H9 (cell line): ENCODE results near the gene ATF4. TPM values are rescaled to one million over a fixed set of nuclear protein-coding genes. Genes with fewer than 3 reads are reported as not detected.

Experiments
- DNase-seq: peaks from one replicate; pipeline ENCODE4 v3.0.0-alpha.2; 2017
- H2AFZ ChIP-seq: one replicate; pipeline ENCODE4 v1.6.1; 2013; ENCODE audit warnings: mild to moderate bottlenecking, low read length, control low read depth, moderate library complexity
- H2AK5ac ChIP-seq: 2 replicates; pipeline ENCODE4 v1.6.1; 2013; ENCODE audit warnings: low read length, control low read depth, mixed read lengths; ENCODE audit not compliant: insufficient read length
- H2BK120ac ChIP-seq: one replicate; pipeline ENCODE4 v1.6.1; 2013; ENCODE audit warnings: low read depth, mild to moderate bottlenecking, low read length, control low read depth, inconsistent platforms; ENCODE audit not compliant: poor library complexity, severe bottlenecking
- H2BK12ac ChIP-seq: 2 replicates; pipeline ENCODE4 v1.6.1; 2013; ENCODE audit warnings: low read length, control low read depth, mixed read lengths, low read depth; ENCODE audit not compliant: insufficient read length
- H2BK15ac ChIP-seq: 2 replicates; pipeline ENCODE4 v1.6.1; 2013; ENCODE audit warnings: low read depth, low read length, control low read depth
- H2BK20ac ChIP-seq: one replicate; pipeline ENCODE4 v1.6.1; 2013; ENCODE audit warnings: low read depth, mild to moderate bottlenecking, low read length, control low read depth, inconsistent platforms; ENCODE audit not compliant: poor library complexity, severe bottlenecking
- H2BK5ac ChIP-seq: 2 replicates; pipeline ENCODE4 v1.6.1; 2013; ENCODE audit warnings: low read length, control low read depth, mixed read lengths; ENCODE audit not compliant: insufficient read length
- H3K14ac ChIP-seq: 2 replicates; pipeline ENCODE4 v1.6.1; 2013; ENCODE audit warnings: low read length, control low read depth; ENCODE audit not compliant: insufficient read depth
- H3K18ac ChIP-seq: 2 replicates; pipeline ENCODE4 v1.6.1; 2013; ENCODE audit warnings: low read depth, mild to moderate bottlenecking, mixed read lengths, low read length, control low read depth; ENCODE audit not compliant: insufficient read length
- H3K23ac ChIP-seq: 2 replicates; pipeline ENCODE4 v1.6.1; 2013; ENCODE audit warnings: low read length, control low read depth, mixed read lengths, low read depth; ENCODE audit not compliant: insufficient read length
- H3K23me2 ChIP-seq: 2 replicates; pipeline ENCODE4 v1.6.1; 2013; ENCODE audit warnings: low read depth, mild to moderate bottlenecking, mixed read lengths, low read length, control low read depth; ENCODE audit not compliant: insufficient read length, poor library complexity, severe bottlenecking
- H3K27ac ChIP-seq: 2 replicates; pipeline ENCODE4 v1.5.1; 2013; ENCODE audit warnings: low read length, control low read depth, mixed read lengths, low read depth; ENCODE audit not compliant: insufficient read length
- H3K27me3 ChIP-seq: 2 replicates; pipeline ENCODE4 v1.6.1; 2013; ENCODE audit warnings: low read length, control low read depth, inconsistent platforms; ENCODE audit not compliant: insufficient read depth
- H3K4ac ChIP-seq: 2 replicates; pipeline ENCODE4 v1.6.1; 2013; ENCODE audit warnings: low read depth, mild to moderate bottlenecking, control low read depth, inconsistent platforms, low read length, moderate library complexity
- H3K4me1 ChIP-seq: 2 replicates; pipeline ENCODE4 v1.6.1; 2013; ENCODE audit warnings: low read length, control low read depth, inconsistent platforms; ENCODE audit not compliant: insufficient read depth
- H3K4me2 ChIP-seq: 2 replicates; pipeline ENCODE4 v1.6.1; 2013; ENCODE audit warnings: low read length, control low read depth, mixed read lengths; ENCODE audit not compliant: insufficient read length, insufficient read depth
- H3K56ac ChIP-seq: 2 replicates; pipeline ENCODE4 v1.6.1; 2013; ENCODE audit warnings: low read depth, mild to moderate bottlenecking, mixed read lengths, low read length, control low read depth; ENCODE audit not compliant: insufficient read length
- H3K79me1 ChIP-seq: 2 replicates; pipeline ENCODE4 v1.6.1; 2013; ENCODE audit warnings: low read depth, mild to moderate bottlenecking, moderate library complexity, low read length, control low read depth, inconsistent platforms; ENCODE audit not compliant: insufficient read depth, poor library complexity, severe bottlenecking
- H3K79me2 ChIP-seq: 2 replicates; pipeline ENCODE4 v1.6.1; 2013; ENCODE audit warnings: low read length, control low read depth, inconsistent platforms; ENCODE audit not compliant: insufficient read depth
- H3K9ac ChIP-seq: 2 replicates; pipeline ENCODE4 v1.6.1; 2013; ENCODE audit warnings: low read length, control low read depth, mixed read lengths; ENCODE audit not compliant: insufficient read length; ENCODE audit errors: extremely low read depth
- H3K9me3 ChIP-seq: one replicate; pipeline ENCODE4 v1.6.1; 2013; ENCODE audit warnings: low read depth, low read length, inconsistent platforms; ENCODE audit not compliant: control insufficient read depth
- H3T11ph ChIP-seq: one replicate; pipeline ENCODE4 v1.6.1; 2013; ENCODE audit warnings: mild to moderate bottlenecking, low read length, control low read depth, inconsistent platforms
- H4K20me1 ChIP-seq: one replicate; pipeline ENCODE4 v1.6.1; 2013; ENCODE audit not compliant: control insufficient read depth, insufficient read length, insufficient read depth
- H4K5ac ChIP-seq: 2 replicates; pipeline ENCODE4 v1.6.1; 2013; ENCODE audit warnings: low read depth, mild to moderate bottlenecking, mixed read lengths, low read length, control low read depth; ENCODE audit not compliant: insufficient read length
- H4K8ac ChIP-seq: replicated peaks from 2 replicates; pipeline ENCODE4 v1.6.1; 2013; ENCODE audit warnings: low read length, control low read depth, mixed read lengths, low read depth; ENCODE audit not compliant: insufficient read length
- H4K91ac ChIP-seq: 2 replicates; pipeline ENCODE4 v1.6.1; 2013; ENCODE audit warnings: low read depth, mild to moderate bottlenecking, moderate library complexity, mixed read lengths, low read length, control low read depth; ENCODE audit not compliant: insufficient read length
- H3K27ac Mint-ChIP-seq, 3 experiments: 2 replicates in 2 of 3; 3 replicates in 1 of 3; pipeline ENCODE4 v1.8.0; 2020 to 2021; ENCODE audit warnings: mixed read lengths in 3 of 3, mild to moderate bottlenecking in 1 of 3, moderate library complexity in 1 of 3
- H3K27me3 Mint-ChIP-seq: 2 replicates; pipeline ENCODE4 v1.8.0; 2021; ENCODE audit warnings: low read depth, mild to moderate bottlenecking, moderate library complexity, mixed read lengths
- H3K36me3 Mint-ChIP-seq, 3 experiments: 2 replicates in 2 of 3; 3 replicates in 1 of 3; pipeline ENCODE4 v1.8.0; 2020 to 2021; ENCODE audit warnings: low read depth in 3 of 3, mixed read lengths in 3 of 3; ENCODE audit not compliant: insufficient read depth in 1 of 3
- H3K4me1 Mint-ChIP-seq, 2 experiments: 2 replicates each; pipeline ENCODE4 v1.8.0; 2020; ENCODE audit warnings: mixed read lengths in 2 of 2
- H3K4me3 Mint-ChIP-seq, 2 experiments: 2 replicates in 1 of 2; 3 replicates in 1 of 2; pipeline ENCODE4 v1.8.0; 2020 to 2021; ENCODE audit warnings: mild to moderate bottlenecking in 2 of 2, mixed read lengths in 2 of 2, moderate library complexity in 1 of 2
- H3K9me3 Mint-ChIP-seq, 2 experiments: 2 replicates in 1 of 2; 3 replicates in 1 of 2; pipeline ENCODE4 v1.8.0; 2020; ENCODE audit warnings: mild to moderate bottlenecking in 2 of 2, mixed read lengths in 2 of 2, moderate library complexity in 1 of 2
- WGBS: extraction: QIAGEN DNeasy Blood & Tissue Kit; methylation state at CpG from one replicate; pipeline ENCODE4 v1.1.7; 2013; ENCODE audit warnings: missing lambda C conversion rate, low lambda C conversion rate, mixed read lengths; ENCODE audit not compliant: insufficient read length; ENCODE audit errors: extremely low coverage; 5-methylcytosine and 5-hydroxymethylcytosine counted together
- total RNA-seq: library from RNA; stranded (reverse); gene quantifications from 2 replicates; pipeline ENCODE4 v1.2.1, GENCODE V29; 2021
- TF ChIP-seq, protein P1 (sequence below): fragments of 200-600 bp; sonication (generic); conservative IDR thresholded peaks from 3 replicates; pipeline ENCODE4 v1.8.0; 2021; ENCODE audit warnings: antibody characterized with exemption, mild to moderate bottlenecking

Gene ATF4
- total RNA-seq, 1 experiment from 2014 or later, result 455 TPM

DNA sequence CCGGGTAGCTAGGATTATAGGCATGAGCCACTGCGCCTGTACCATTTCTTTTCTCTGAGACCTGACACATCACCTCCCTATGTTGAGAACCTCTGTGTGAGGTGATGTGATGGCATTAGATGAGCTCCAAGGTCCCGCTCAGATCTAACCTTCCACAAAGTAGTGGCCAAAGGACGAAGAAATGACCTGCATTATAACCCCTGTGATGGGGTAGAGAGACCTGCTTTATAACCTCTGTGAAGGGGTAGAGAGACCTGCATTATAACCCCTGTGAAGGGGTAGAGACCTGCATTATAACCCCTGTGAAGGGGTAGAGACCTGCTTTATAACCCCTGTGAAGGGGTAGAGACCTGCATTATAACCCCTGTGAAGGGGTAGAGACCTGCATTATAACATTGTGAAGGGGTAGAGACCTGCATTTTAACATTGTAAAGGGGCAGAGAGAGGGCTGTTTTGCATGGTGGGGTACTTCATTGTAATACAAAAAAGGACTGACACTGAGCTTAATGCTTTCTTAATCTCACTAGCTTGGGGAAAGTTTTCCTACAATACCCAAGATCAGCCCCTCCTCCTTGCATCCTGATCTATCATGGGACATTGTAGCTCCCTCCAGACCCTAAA, 9.7 kb upstream of the ATF4 start:
- H3K27me3 Mint-ChIP-seq, result peaks cover 100% of the 10 kb centered on the region
- peaks cover 5% of the 10 kb centered on the region for H4K20me1 ChIP-seq
- H3K36me3 Mint-ChIP-seq, result peaks cover 78 to 96% (median 82%) of the 10 kb centered on the region in 3 experiments

More for the DNA sequence above, 9.7 kb upstream of the ATF4 start:
- Histone ChIP-seq H3K18ac (no peak overlapping the region), H3K27ac (no peak overlapping the region), H4K91ac (no peak overlapping the region), H3K4me1 (no peaks in the 10 kb centered on the region), H2BK5ac (no peak overlapping the region), H4K5ac (no peak overlapping the region), H3K9me3 (no peaks in the 10 kb centered on the region), H4K8ac (no peak overlapping the region), H3T11ph (no peak overlapping the region), H2AFZ (no peak overlapping the region), H3K14ac (no peak overlapping the region), H2BK120ac (no peak overlapping the region), H3K23me2 (no peaks in the 10 kb centered on the region), H2BK12ac (no peak overlapping the region), H3K79me1 (no peaks in the 10 kb centered on the region), H3K4ac (no peak overlapping the region), H3K79me2 (no peaks in the 10 kb centered on the region), H3K23ac (no peak overlapping the region), H2BK15ac (no peak overlapping the region), H2AK5ac (no peak overlapping the region), H3K9ac (no peak overlapping the region), H2BK20ac (no peak overlapping the region), H3K56ac (no peak overlapping the region), H3K27me3 (peaks cover 43% of the 10 kb centered on the region; the same call in 1 of the 2 replicates), H3K4me2 (no peak overlapping the region)
- Mint-ChIP-seq H3K9me3 (no peaks in the 10 kb centered on the region; a peak in 2 of 5 replicates), H3K27ac (no peak overlapping the region), H3K4me1 (peaks cover 4 to 5% of the 10 kb centered on the region in 2 experiments; a peak in 3 of 4 replicates), H3K4me3 (no peak overlapping the region)
- no peak for DNase-seq
- no CpG with 5 or more reads among the region's 4 CpGs for WGBS
- TF ChIP-seq, protein P1, sequence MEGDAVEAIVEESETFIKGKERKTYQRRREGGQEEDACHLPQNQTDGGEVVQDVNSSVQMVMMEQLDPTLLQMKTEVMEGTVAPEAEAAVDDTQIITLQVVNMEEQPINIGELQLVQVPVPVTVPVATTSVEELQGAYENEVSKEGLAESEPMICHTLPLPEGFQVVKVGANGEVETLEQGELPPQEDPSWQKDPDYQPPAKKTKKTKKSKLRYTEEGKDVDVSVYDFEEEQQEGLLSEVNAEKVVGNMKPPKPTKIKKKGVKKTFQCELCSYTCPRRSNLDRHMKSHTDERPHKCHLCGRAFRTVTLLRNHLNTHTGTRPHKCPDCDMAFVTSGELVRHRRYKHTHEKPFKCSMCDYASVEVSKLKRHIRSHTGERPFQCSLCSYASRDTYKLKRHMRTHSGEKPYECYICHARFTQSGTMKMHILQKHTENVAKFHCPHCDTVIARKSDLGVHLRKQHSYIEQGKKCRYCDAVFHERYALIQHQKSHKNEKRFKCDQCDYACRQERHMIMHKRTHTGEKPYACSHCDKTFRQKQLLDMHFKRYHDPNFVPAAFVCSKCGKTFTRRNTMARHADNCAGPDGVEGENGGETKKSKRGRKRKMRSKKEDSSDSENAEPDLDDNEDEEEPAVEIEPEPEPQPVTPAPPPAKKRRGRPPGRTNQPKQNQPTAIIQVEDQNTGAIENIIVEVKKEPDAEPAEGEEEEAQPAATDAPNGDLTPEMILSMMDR, result no peak
